22Rv1 (cell line): ENCODE results near the gene HDGFL3.

Experiments used
- H3K27ac ChIP-seq: fragments of 450-650 bp; 2 replicates; pipeline ENCODE4 v1.5.1; 2017
- CTCF ChIP-seq: fragments of 450-650 bp; IDR thresholded peaks from 2 replicates; pipeline ENCODE4 v1.5.1; 2017; ENCODE audit warnings: mild to moderate bottlenecking
- ZFX ChIP-seq: fragments of 450-650 bp; IDR thresholded peaks from 2 replicates; pipeline ENCODE4 v1.6.1; 2017; ENCODE audit warnings: antibody characterized with exemption, borderline replicate concordance

The HDGFL3 gene

DNA sequence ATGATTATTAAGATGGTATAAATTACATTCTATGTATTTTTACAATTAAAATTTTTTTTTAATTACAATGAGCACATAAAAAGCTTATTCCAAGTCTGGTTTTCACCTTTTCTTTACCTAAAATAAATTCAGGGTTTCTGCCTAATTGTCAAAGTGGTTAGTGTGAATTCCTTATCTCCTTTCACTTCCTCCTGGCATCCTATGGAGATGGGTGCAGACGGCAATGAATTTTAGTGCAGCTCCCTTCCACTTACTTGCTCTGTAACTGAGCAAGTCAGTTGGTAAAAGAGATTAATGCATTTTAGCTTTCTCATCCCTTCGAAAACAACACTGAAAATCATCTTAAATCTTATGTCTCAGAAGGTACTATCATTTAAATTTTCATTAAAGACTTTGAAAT is 13.1 kb downstream of the HDGFL3 start:
- TF ChIP-seq CTCF, result no peak
- no peak for TF ChIP-seq ZFX
- H3K27ac ChIP-seq, result no peak overlapping the region

DNA sequence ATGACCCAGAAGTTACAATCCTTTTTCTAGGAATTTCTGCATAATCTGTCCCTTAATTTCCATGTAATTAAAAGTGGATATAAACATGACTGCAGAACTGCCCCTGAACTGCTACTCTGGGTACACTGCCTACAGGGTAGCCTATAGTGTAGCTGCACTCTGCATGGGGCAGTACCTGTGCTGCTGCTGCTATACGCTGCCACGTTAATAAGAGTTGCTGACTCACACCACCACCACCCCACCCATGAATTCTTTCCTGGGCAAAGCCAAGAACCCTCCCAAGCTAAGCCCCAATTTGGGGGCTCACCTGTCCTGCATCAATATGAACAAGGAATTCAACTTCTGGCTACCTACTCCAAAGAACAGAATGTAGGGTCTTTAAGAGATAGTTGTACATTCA is 13.9 kb downstream of the HDGFL3 start:
- TF ChIP-seq ZFX (no peak), CTCF (no peak)

GRCh38 chr15:83192742-83193141 is 14.9 kb downstream of the HDGFL3 start:
- no peak for TF ChIP-seq CTCF
- H3K27ac ChIP-seq, result no peak overlapping the region

More for the DNA sequence above, 13.9 kb downstream of the HDGFL3 start:
- no peak overlapping the region for H3K27ac ChIP-seq

GRCh38 chr15:83190450-83190849 is 17.2 kb downstream of the HDGFL3 start:
- TF ChIP-seq CTCF (no peak), ZFX (no peak)

GRCh38 chr15:83185561-83185960 is 22.1 kb downstream of the HDGFL3 start:
- no peak overlapping the region for H3K27ac ChIP-seq
- TF ChIP-seq ZFX, result no peak
- TF ChIP-seq CTCF, result no peak

More at GRCh38 chr15:83190450-83190849, 17.2 kb downstream of the HDGFL3 start:
- H3K27ac ChIP-seq, result no peak overlapping the region

GRCh38 chr15:83178869-83179325 is 28.7 kb downstream of the HDGFL3 start:
- TF ChIP-seq ZFX, result no peak
- no peak for TF ChIP-seq CTCF

GRCh38 chr15:83178390-83178789 is 29.2 kb downstream of the HDGFL3 start:
- TF ChIP-seq ZFX, result no peak
- no peak for TF ChIP-seq CTCF
- H3K27ac ChIP-seq, result no peak overlapping the region

More at GRCh38 chr15:83178869-83179325, 28.7 kb downstream of the HDGFL3 start:
- H3K27ac ChIP-seq, result no peak overlapping the region
